IMR-90 (cell line): Measurements from ENCODE around the gene CRTAP. TPM values are rescaled to one million over a fixed set of nuclear protein-coding genes. Genes with fewer than 3 reads are reported as not detected.
"Not testable (repeated sequence)": the region's sequence is repeated elsewhere in the genome, so short reads cannot be mapped to it uniquely, and the experiment has no call there.

Experiments used
- ATAC-seq: fragments of 200-7000 bp; cut with Tn5 transposase; 2 replicates; pipeline ENCODE4 v1.9.1; 2020; ENCODE audit warnings: low read depth, mild to moderate bottlenecking, moderate library complexity
- BruUV-seq: library from RNA; stranded (reverse); fragments of 400-500 nt; replicated peaks from 2 replicates; lab custom pipeline; 2021; lab: Mats Ljungman, UMichigan
- CTCF ChIA-PET: fragments of 300-600 bp; formaldehyde crosslinking; extraction: SDS; loops from one replicate; lab custom pipeline; 2021; ENCODE audit warnings: antibody characterized with exemption; lab: Yijun Ruan, JAX
- POLR2A ChIA-PET: fragments of 300-600 bp; sonication (Branson Sonifier 250); formaldehyde crosslinking; loops from one replicate; lab custom pipeline; 2022; ENCODE audit warnings: antibody characterized with exemption; ENCODE audit not compliant: unreplicated experiment; lab: Charles Lee
- DNase-seq: peaks from one replicate; pipeline ENCODE4 v3.0.0; 2013
- H2AFZ ChIP-seq: replicated peaks from 2 replicates; pipeline ENCODE3; 2013; ENCODE audit warnings: low read length, mild to moderate bottlenecking; ENCODE audit not compliant: poor library complexity
- H2AK5ac ChIP-seq: 2 replicates; pipeline ENCODE4 v1.6.1; 2013; ENCODE audit warnings: low read depth, low read length, inconsistent platforms
- H2AK9ac ChIP-seq: replicated peaks from 2 replicates; pipeline ENCODE3; 2013; ENCODE audit warnings: mild to moderate bottlenecking, low read depth, low read length, moderate library complexity; ENCODE audit not compliant: poor library complexity
- H2BK120ac ChIP-seq: 2 replicates; pipeline ENCODE4 v1.6.1; 2013; ENCODE audit warnings: low read depth, low read length, inconsistent platforms
- H2BK15ac ChIP-seq: 3 replicates; pipeline ENCODE4 v1.6.1; 2013; ENCODE audit warnings: low read depth, low read length, inconsistent platforms
- H2BK20ac ChIP-seq: 2 replicates; pipeline ENCODE4 v1.6.1; 2013; ENCODE audit warnings: low read depth, mild to moderate bottlenecking, inconsistent platforms, low read length, moderate library complexity
- H2BK5ac ChIP-seq: 2 replicates; pipeline ENCODE4 v1.6.1; 2013; ENCODE audit warnings: mild to moderate bottlenecking, low read depth, low read length, inconsistent platforms; ENCODE audit not compliant: poor library complexity, severe bottlenecking
- H3K14ac ChIP-seq: replicated peaks from 2 replicates; pipeline ENCODE4 v1.6.1; 2013; ENCODE audit warnings: low read depth, low read length, inconsistent platforms
- H3K18ac ChIP-seq: 2 replicates; pipeline ENCODE4 v1.6.1; 2013; ENCODE audit warnings: low read depth, low read length, control low read depth
- H3K23ac ChIP-seq: 2 replicates; pipeline ENCODE4 v1.6.1; 2013; ENCODE audit warnings: low read depth, low read length, inconsistent platforms
- H3K27ac ChIP-seq: 2 replicates; pipeline ENCODE4 v1.5.1; 2013; ENCODE audit warnings: mild to moderate bottlenecking, control low read depth, low read length; ENCODE audit not compliant: insufficient read depth
- H3K27me3 ChIP-seq: 2 replicates; pipeline ENCODE4 v1.6.1; 2013; ENCODE audit warnings: low read length; ENCODE audit not compliant: control insufficient read depth, insufficient read depth
- H3K36me3 ChIP-seq: 2 replicates; pipeline ENCODE4 v1.6.1; 2013; ENCODE audit warnings: low read length, mixed read lengths; ENCODE audit not compliant: control insufficient read depth, insufficient read depth
- H3K4ac ChIP-seq: 2 replicates; pipeline ENCODE4 v1.6.1; 2013; ENCODE audit warnings: low read depth, low read length, inconsistent platforms
- H3K4me1 ChIP-seq: 2 replicates; pipeline ENCODE4 v1.6.1; 2013; ENCODE audit warnings: low read length, mixed read lengths; ENCODE audit not compliant: control insufficient read depth, insufficient read depth
- H3K4me2 ChIP-seq: 2 replicates; pipeline ENCODE4 v1.6.1; 2013; ENCODE audit warnings: low read depth, mild to moderate bottlenecking, control low read depth, low read length, moderate library complexity
- H3K4me3 ChIP-seq: 2 replicates; pipeline ENCODE4 v1.5.1; 2013; ENCODE audit warnings: low read depth, mild to moderate bottlenecking, control low read depth, low read length, moderate library complexity; ENCODE audit not compliant: insufficient read depth
- H3K56ac ChIP-seq: 2 replicates; pipeline ENCODE4 v1.6.1; 2013; ENCODE audit warnings: low read length, inconsistent platforms; ENCODE audit not compliant: insufficient read depth; ENCODE audit errors: extremely low read depth
- H3K79me1 ChIP-seq, 2 experiments: 2 replicates each; pipeline ENCODE4 v1.6.1; 2013; ENCODE audit warnings: low read length in 2 of 2, inconsistent platforms in 1 of 2, low read depth in 1 of 2
- H3K9ac ChIP-seq: 2 replicates; pipeline ENCODE4 v1.6.1; 2013; ENCODE audit warnings: low read depth, low read length, control low read depth
- H3K9me1 ChIP-seq: 2 replicates; pipeline ENCODE4 v1.6.1; 2013; ENCODE audit warnings: low read length, inconsistent platforms; ENCODE audit not compliant: insufficient read depth
- H3K9me3 ChIP-seq: 2 replicates; pipeline ENCODE4 v1.6.1; 2013; ENCODE audit warnings: low read length; ENCODE audit not compliant: control insufficient read depth, insufficient read depth
- H4K20me1 ChIP-seq: 2 replicates; pipeline ENCODE4 v1.6.1; 2013; ENCODE audit warnings: low read length, inconsistent platforms; ENCODE audit not compliant: insufficient read depth
- H4K5ac ChIP-seq: 2 replicates; pipeline ENCODE4 v1.6.1; 2013; ENCODE audit warnings: mild to moderate bottlenecking, low read depth, low read length, control low read depth
- H4K8ac ChIP-seq, 2 experiments: 2 replicates each; pipeline ENCODE4 v1.6.1; 2013; ENCODE audit warnings: low read depth in 2 of 2, low read length in 2 of 2, control low read depth in 1 of 2, inconsistent platforms in 1 of 2
- H4K91ac ChIP-seq: 2 replicates; pipeline ENCODE4 v1.6.1; 2013; ENCODE audit warnings: low read depth, low read length, inconsistent platforms; ENCODE audit not compliant: insufficient read depth
- BHLHE40 ChIP-seq: fragments of 150-350 bp; IDR thresholded peaks from 2 replicates; pipeline ENCODE4 v1.6.1; 2016; ENCODE audit warnings: mild to moderate bottlenecking, low read depth, low read length
- FOS ChIP-seq: fragments of 150-350 bp; IDR thresholded peaks from 2 replicates; pipeline ENCODE4 v1.6.1; 2016; ENCODE audit warnings: low read depth, low read length
- WGBS, 2 experiments: methylation state at CpG; one replicate each; pipeline versions ENCODE4 v1.1.5 to v1.1.7; 2013; ENCODE audit warnings: missing lambda C conversion rate in 2 of 2; ENCODE audit not compliant: insufficient read length in 1 of 2; ENCODE audit errors: extremely low coverage in 2 of 2; 5-methylcytosine and 5-hydroxymethylcytosine counted together
- dilution Hi-C: fragments of 300-500 bp; cut with HindIII; formaldehyde crosslinking; loops from one replicate; pipeline ENCODE4 v1.14.3; 2018; ENCODE audit warnings: low sequenced_read_pairs; ENCODE audit not compliant: unreplicated experiment
- in situ Hi-C: fragments of 300-500 bp; cut with MboI; formaldehyde crosslinking; loops from 3 replicates; pipeline ENCODE4 v1.14.3; 2019; ENCODE audit warnings: low sequenced_read_pairs, inconsistent platforms, mixed read lengths
- intact Hi-C: fragments of 100-400 bp; cut with micrococcal nuclease; formaldehyde crosslinking; loops from 2 replicates; pipeline ENCODE4 v1.10.0; 2022
- polyA plus RNA-seq, 3 experiments: library from polyadenylated mRNA; depleted of rRNA; stranded (reverse); fragments of >200 nt; gene quantifications; 2 replicates each; pipeline ENCODE4 v1.2.3, GENCODE V29; 2012; ENCODE audit warnings: low replicate concordance in 1 of 3
- total RNA-seq: library from RNA; depleted of rRNA; stranded (reverse); fragments of >200 nt; gene quantifications from 2 replicates; pipeline ENCODE4 v1.2.3, GENCODE V29; 2012

The CRTAP gene
- total and polyA plus RNA-seq, 2 of the 4 experiments (the other 2 are of a cell fraction), result 108 to 205 TPM

DNA sequence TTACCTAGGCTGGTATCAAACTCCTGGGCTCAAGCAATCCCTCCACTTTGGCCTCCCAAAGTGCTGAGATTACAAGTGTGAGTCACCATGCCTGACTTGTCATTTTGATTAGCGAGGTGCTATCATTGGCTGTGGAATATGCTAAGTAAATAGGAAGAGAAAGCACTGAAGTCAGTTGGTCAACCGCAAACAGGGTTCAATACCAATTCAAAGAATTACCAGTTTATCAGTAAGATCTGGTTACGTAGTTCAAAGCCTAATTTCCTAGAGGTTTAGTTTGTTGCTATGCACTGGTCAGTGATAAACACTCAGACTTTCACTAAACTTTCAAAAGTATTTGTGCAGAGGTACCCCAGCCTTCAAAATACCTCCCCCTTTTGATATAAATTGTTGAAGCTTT lies 46.3 kb upstream of the CRTAP start:
- H3K4ac ChIP-seq, result no peak overlapping the region
- intact Hi-C loops, result no loop called here
- no CpG with 5 or more reads among the region's 3 CpGs for WGBS, 2 experiments
- H3K23ac ChIP-seq, result no peak overlapping the region
- in situ Hi-C loops, result no loop called here
- no peak overlapping the region for H2BK120ac ChIP-seq
- H2AK5ac ChIP-seq, result no peak overlapping the region
- no peak overlapping the region for H4K8ac ChIP-seq
- H3K27me3 ChIP-seq, result no peaks in the 10 kb centered on the region
- POLR2A ChIA-PET, result no interaction called here
- H4K91ac ChIP-seq, result no peak overlapping the region
- ATAC-seq (no peak; the same call in 1 of the 2 replicates), DNase-seq (peak; percentile 81)
- H2BK5ac ChIP-seq, result no peak overlapping the region
- no peak overlapping the region for H3K56ac ChIP-seq
- H3K4me1 ChIP-seq, result no peaks in the 10 kb centered on the region
- H2BK15ac ChIP-seq, result no peak overlapping the region
- peaks cover 7% of the 10 kb centered on the region; the same call in 1 of the 2 replicates for H3K9me1 ChIP-seq
- H4K20me1 ChIP-seq, result no peaks in the 10 kb centered on the region
- H3K4me3 ChIP-seq, result no peak overlapping the region
- no peak overlapping the region for H2AK9ac ChIP-seq
- H2AFZ ChIP-seq, result no peak overlapping the region
- H4K5ac ChIP-seq, result no peak overlapping the region
- dilution Hi-C loops, result no loop called here
- H2BK20ac ChIP-seq, result no peak overlapping the region
- H3K36me3 ChIP-seq, result peaks cover 24% of the 10 kb centered on the region
- H3K27ac ChIP-seq, result no peak overlapping the region
- no TSS peak for BruUV-seq
- H3K79me1 ChIP-seq, result peaks cover 0 to 3% of the 10 kb centered on the region in 2 experiments; a peak in 1 of 4 replicates
- no peak overlapping the region for H3K14ac ChIP-seq
- H3K9ac ChIP-seq, result no peak overlapping the region
- H3K4me2 ChIP-seq, result no peak overlapping the region
- no peaks in the 10 kb centered on the region for H3K9me3 ChIP-seq
- no peak overlapping the region for H3K18ac ChIP-seq
- TF ChIP-seq FOS (peak; percentile 47; the same call in 1 of the 2 replicates), BHLHE40 (no peak)
- CTCF ChIA-PET, result no interaction called here

DNA sequence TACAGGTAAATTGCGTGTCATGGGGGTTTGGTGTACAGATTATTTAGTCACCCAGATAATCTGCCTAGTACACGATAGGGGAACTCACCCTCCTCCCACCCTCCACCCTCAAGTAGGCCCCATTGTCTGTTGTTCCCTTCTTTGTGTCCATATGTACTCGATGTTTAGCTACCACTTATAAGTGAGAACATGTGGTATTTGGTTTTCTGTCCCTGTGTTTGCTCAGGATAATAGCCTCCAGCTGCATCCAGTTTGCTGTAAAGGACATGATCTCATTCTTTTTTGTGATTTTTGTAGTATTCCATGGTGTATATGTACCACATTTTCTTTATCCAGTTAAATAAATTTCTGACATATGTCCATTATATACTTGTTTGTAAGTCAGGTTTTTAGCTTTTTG lies 44.0 kb upstream of the CRTAP start:
- BruUV-seq, H3K18ac ChIP-seq, H2AFZ ChIP-seq, H3K27ac ChIP-seq, H2BK120ac ChIP-seq, H4K5ac ChIP-seq, H3K4me1 ChIP-seq, CTCF ChIA-PET, H3K9me3 ChIP-seq, H2BK5ac ChIP-seq, H3K56ac ChIP-seq, H4K91ac ChIP-seq, H3K4ac ChIP-seq, H3K9me1 ChIP-seq, H3K14ac ChIP-seq, H3K27me3 ChIP-seq, DNase-seq, H4K20me1 ChIP-seq, H2BK15ac ChIP-seq, H3K4me2 ChIP-seq, ATAC-seq, H4K8ac ChIP-seq, H3K4me3 ChIP-seq, H2AK5ac ChIP-seq, H3K9ac ChIP-seq, H2BK20ac ChIP-seq, H2AK9ac ChIP-seq, dilution Hi-C loops, H3K23ac ChIP-seq: not testable (repeated sequence)
- H3K79me1 ChIP-seq, result peaks cover 0 to 10% of the 10 kb centered on the region in 2 experiments; a peak in 1 of 4 replicates
- H3K36me3 ChIP-seq, result peaks cover 17% of the 10 kb centered on the region
- intact Hi-C loops (loop anchor here (10.0 kb wide), 1 partner anchor 335 kb away; no protein-coding TSS in a partner anchor), in situ Hi-C loops (loop anchor here (5.0 kb wide), 1 partner anchor 118 kb away; the partner anchor contains the start of gene CCR4)
- no CpG with 5 or more reads among the region's 3 CpGs for WGBS, 2 experiments
- POLR2A ChIA-PET, result interaction anchor here (0.6 kb wide), 1 partner anchor 59 kb away, joined by 3 read pairs; no protein-coding TSS in a partner anchor
